ENCODE measurements around the gene RABIF. TPM values are rescaled to one million over a fixed set of nuclear protein-coding genes. Genes with fewer than 3 reads are reported as not detected.
"Not testable (repeated sequence)": the region's sequence is repeated elsewhere in the genome, so short reads cannot be mapped to it uniquely, and the experiment has no call there.

Gene RABIF
- total RNA-seq, 1 donor from 2014 or later, result 11.0 TPM

- no peak for DNase-seq (ENCODE audit: low spot score)
Measured at GRCh38 chr1:202834771-202835547, 54.0 kb downstream of the RABIF start.

- no peak for DNase-seq (ENCODE audit: low spot score)
Measured at GRCh38 chr1:202831906-202832305, 57.0 kb downstream of the RABIF start.

GRCh38 chr1:202829223-202829622 is 59.7 kb downstream of the RABIF start:
- DNase-seq (ENCODE audit: low spot score), result not testable (repeated sequence)

Other genes starting within 250 kb of the RABIF start
- gene SYT2, start 178.7 kb downstream of the RABIF start, total RNA-seq, result 0.72 TPM
- 75.0 TPM for gene KDM5B, start 80.7 kb downstream of the RABIF start, total RNA-seq
- gene PCAT6, start 78.2 kb downstream of the RABIF start, total RNA-seq, result 2.3 TPM
- gene KLHL12, start 38.1 kb upstream of the RABIF start, total RNA-seq, result 26.8 TPM
- 80.4 TPM for gene ADIPOR1, start 69.2 kb upstream of the RABIF start, total RNA-seq
- 78.3 TPM for gene CYB5R1, start 78.1 kb upstream of the RABIF start, total RNA-seq
- gene TMEM183A, start 118.2 kb upstream of the RABIF start, total RNA-seq, result 46.3 TPM
- 7.0 TPM for gene PPFIA4, start 137.3 kb upstream of the RABIF start, total RNA-seq
- gene MYOG, start 196.9 kb upstream of the RABIF start, total RNA-seq, result not detected
- 7.3 TPM for gene ADORA1, start 238.6 kb upstream of the RABIF start, total RNA-seq

Data from mucosa of gallbladder (tissue), 1 donor.